DOHH2 (cell line): Measurements from ENCODE around the gene SHISA4.

Source experiments
- CTCF ChIP-seq: fragments of 200-600 bp; sonication (generic); IDR thresholded peaks from one replicate; pipeline ENCODE4 v1.5.1; 2014; ENCODE audit warnings: antibody characterized with exemption, mild to moderate bottlenecking, low read depth, low read length; ENCODE audit not compliant: poor library complexity, severe bottlenecking
- EZH2phosphoT487 ChIP-seq: fragments of 200-600 bp; sonication (generic); IDR thresholded peaks from 2 replicates; pipeline ENCODE4 v1.6.1; 2017; ENCODE audit warnings: borderline replicate concordance, mild to moderate bottlenecking, antibody characterized with exemption, low read length, moderate library complexity, mixed read lengths

GRCh38 chr1:201914456-201915235 lies 25.9 kb downstream of the SHISA4 start:
- TF ChIP-seq CTCF (no peak), EZH2phosphoT487 (no peak)
